ENCODE data around the gene KRTAP20-3. TPM values are rescaled to one million over a fixed set of nuclear protein-coding genes. Genes with fewer than 3 reads are reported as not detected.

The KRTAP20-3 gene
- not detected for total RNA-seq

DNA sequence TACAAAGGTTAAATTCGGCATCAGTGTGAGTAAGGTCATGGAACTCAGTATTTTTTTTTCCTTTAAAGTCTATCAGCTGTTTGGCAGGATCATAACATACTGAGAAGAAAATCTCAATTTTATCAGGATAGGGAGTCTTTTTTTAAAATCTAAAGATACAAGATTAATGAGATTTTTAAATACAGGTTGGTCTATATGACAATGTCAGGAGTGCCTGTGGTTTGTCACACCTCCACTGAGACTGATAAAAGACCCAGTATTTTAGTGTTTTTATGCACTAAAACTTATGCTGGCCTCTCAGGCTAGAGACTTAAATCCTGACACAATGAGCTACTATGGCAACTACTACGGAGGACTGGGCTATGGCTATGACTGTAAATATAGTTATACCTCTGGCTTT lies at the start of gene KRTAP20-3:
KRTAP20-3 (plus strand) TSS at position 301 of the 400 bp plus-strand sequence.

DNA sequence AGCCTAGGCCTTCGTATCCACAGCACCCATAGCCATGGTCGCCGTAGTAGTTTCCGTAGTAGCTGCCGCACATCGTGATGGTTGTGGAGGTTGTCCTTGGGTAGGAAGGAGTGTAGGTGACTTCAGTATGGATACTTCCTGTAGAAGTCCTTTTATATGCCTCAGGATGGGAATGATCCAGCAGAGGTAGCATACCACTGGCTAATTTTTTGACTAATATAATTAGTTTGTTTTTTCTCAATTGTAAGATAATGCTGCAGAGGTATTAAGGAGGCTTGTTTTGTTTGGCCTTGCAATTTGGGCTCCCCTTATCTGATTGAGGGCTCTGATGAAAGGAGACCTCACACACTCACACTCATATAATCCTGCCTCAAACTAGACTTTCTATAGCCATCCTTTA lies 43.9 kb upstream of the KRTAP20-3 start, which contains the start of gene KRTAP6-2:
KRTAP6-2 (minus strand) TSS at position 101 of the 400 bp plus-strand sequence; CDS start at position 73, 28 bp downstream.

DNA sequence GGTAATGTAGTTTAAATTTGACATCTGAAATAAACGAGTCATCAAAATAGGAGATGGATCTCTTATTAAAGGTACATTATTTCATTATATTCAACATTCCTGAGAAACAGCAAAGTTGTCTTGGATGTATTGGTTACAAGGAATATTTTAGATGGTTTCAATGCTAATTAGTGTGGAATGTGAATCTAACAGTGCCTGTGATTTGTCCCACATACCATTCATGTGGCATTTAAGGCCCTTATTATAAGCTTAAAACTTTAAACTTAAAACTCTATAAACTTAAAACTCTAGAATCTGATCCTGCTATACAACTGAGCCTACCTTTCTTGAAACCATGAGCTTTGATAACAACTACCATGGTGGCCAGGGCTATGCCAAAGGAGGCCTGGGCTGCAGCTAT lies 41.9 kb upstream of the KRTAP20-3 start, which contains the start of gene KRTAP22-1:
KRTAP22-1 (plus strand) TSS at position 301 of the 400 bp plus-strand sequence.

DNA sequence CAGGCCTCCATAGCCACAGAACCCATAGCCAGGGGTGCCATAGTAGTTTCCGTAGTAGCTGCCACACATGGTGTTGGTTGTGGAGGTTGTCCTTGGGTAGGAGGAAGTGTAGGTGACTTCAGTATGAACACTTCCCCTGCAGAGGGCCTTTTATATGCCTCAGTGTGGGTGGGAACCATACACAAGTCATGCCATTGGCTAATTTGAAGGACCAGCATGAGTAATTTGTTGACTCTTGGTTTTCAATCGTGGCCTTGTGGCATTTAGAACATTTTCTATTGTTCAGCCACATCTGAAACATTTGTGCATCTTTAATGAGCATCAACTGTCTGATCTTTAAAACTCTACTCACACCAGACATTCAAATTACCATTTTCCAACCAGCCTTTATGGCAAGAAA lies 28.8 kb upstream of the KRTAP20-3 start, which contains the start of gene KRTAP6-1:
KRTAP6-1 (minus strand) TSS at position 95 of the 400 bp plus-strand sequence; CDS start at position 69, 26 bp downstream.

DNA sequence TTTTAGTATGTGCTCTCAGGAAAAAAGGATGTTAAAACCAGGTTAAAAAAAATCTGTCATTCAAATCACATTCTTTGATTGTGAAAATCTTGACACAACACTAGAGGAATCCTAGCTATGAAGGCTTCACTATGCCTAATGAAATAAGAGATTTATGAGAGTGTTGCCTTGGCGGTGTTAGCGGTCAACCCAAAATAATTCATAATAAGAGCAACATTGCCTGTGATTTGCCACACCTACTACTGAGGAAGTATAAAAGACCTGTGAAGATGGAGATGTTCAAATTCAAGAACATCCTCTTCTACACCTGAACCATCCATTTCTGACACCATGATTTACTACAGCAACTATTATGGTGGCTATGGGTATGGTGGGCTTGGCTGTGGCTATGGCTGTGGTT lies 26.5 kb upstream of the KRTAP20-3 start, which contains the start of gene KRTAP20-1:
KRTAP20-1 (plus strand) TSS at position 301 of the 400 bp plus-strand sequence; CDS start at position 331, 30 bp downstream.

DNA sequence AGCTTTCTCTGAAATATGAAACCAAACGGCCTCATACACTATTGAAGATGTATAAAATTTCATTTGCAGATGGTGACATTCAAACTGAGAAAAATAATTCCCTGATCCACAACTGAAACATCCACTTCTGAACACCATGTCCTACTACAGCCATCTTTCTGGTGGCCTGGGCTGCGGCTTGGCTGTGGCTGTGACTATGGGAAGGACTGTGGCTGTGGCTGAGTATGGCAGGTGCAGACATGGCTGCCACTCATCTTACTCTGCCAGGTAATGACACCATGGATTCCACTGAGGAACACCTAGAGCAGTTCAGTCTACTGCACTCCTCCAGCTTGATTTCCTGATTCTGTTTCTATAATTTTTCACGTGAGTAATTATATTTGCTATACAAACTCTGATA lies 22.1 kb upstream of the KRTAP20-3 start, which contains the start of gene KRTAP20-4:
KRTAP20-4 (plus strand) TSS at position 106 of the 400 bp plus-strand sequence.

DNA sequence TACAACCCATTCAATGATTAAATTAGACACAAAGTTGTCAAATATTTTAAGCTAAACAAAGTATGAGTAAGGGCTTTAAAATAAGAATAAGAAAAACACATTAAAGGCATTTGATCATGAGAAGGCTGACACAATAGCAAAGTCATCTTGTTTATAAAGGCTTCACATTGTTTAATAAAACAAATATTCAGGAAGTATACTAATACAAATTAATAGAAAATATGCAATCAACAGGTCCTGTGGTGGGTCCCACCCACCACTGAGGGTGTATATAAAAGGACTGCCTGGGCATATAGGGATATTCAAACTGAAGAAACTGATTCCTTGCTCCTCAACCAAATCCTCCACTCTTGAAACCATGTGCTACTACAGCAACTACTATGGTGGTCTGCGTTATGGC lies 7.8 kb upstream of the KRTAP20-3 start, which contains the start of gene KRTAP20-2:
KRTAP20-2 (plus strand) TSS at position 301 of the 400 bp plus-strand sequence; CDS start at position 359, 58 bp downstream.

Other genes starting within 250 kb of the KRTAP20-3 start
- gene KRTAP13-1, start 246.8 kb upstream of the KRTAP20-3 start, total RNA-seq = not detected
- not detected for gene KRTAP13-3, start 216.9 kb upstream of the KRTAP20-3 start, total RNA-seq
- gene KRTAP13-4, start 212.6 kb upstream of the KRTAP20-3 start, total RNA-seq = not detected
- gene KRTAP15-1, start 202.6 kb upstream of the KRTAP20-3 start, total RNA-seq = not detected
- gene KRTAP19-1, start 162.5 kb upstream of the KRTAP20-3 start, total RNA-seq = not detected
- gene KRTAP19-2, start 155.4 kb upstream of the KRTAP20-3 start, total RNA-seq = not detected
- not detected for gene KRTAP19-3, start 150.9 kb upstream of the KRTAP20-3 start, total RNA-seq
- not detected for gene KRTAP19-4, start 145.7 kb upstream of the KRTAP20-3 start, total RNA-seq
- not detected for gene KRTAP19-5, start 140.7 kb upstream of the KRTAP20-3 start, total RNA-seq
- not detected for gene KRTAP19-6, start 101.0 kb upstream of the KRTAP20-3 start, total RNA-seq
- gene KRTAP19-7, start 81.5 kb upstream of the KRTAP20-3 start, total RNA-seq = not detected
- not detected for gene KRTAP22-2, start 52.5 kb upstream of the KRTAP20-3 start, total RNA-seq
- gene KRTAP6-3, start 50.4 kb upstream of the KRTAP20-3 start, total RNA-seq = not detected
- not detected for gene KRTAP6-2, start 44.0 kb upstream of the KRTAP20-3 start, total RNA-seq
- not detected for gene KRTAP22-1, start 41.8 kb upstream of the KRTAP20-3 start, total RNA-seq
- gene KRTAP6-1, start 28.9 kb upstream of the KRTAP20-3 start, total RNA-seq = not detected
- gene KRTAP20-1, start 26.4 kb upstream of the KRTAP20-3 start, total RNA-seq = not detected
- gene KRTAP20-4, start 22.2 kb upstream of the KRTAP20-3 start, total RNA-seq = not detected
- gene KRTAP20-2, start 7.7 kb upstream of the KRTAP20-3 start, total RNA-seq = not detected
- not detected for gene KRTAP21-3, start 75.9 kb downstream of the KRTAP20-3 start, total RNA-seq
- not detected for gene KRTAP21-2, start 104.4 kb downstream of the KRTAP20-3 start, total RNA-seq
- 1.3 TPM for gene KRTAP21-1, start 112.6 kb downstream of the KRTAP20-3 start, total RNA-seq
- gene KRTAP8-1, start 170.4 kb downstream of the KRTAP20-3 start, total RNA-seq = not detected
- not detected for gene KRTAP7-1, start 186.9 kb downstream of the KRTAP20-3 start, total RNA-seq
- not detected for gene KRTAP11-1, start 238.7 kb downstream of the KRTAP20-3 start, total RNA-seq

All from camera-type eye (tissue), 1 donor.